Stimulated activated CD8-positive, alpha-beta memory T cell treated with anti-CD3 and anti-CD28 coated beads, Interleukin-12 subunit alpha, Interleukin-12 subunit beta, amount 100 ng/mL, for 24 hours (primary cell): Measurements from ENCODE around the gene HSPA6.
"Not testable (repeated sequence)": the region's sequence is repeated elsewhere in the genome, so short reads cannot be mapped to it uniquely, and the experiment has no call there.

Experiments
- DNase-seq: peaks from one replicate; pipeline ENCODE4 v3.0.0-alpha.2; 2020; ENCODE audit errors: extremely low read depth

HSPA6 gene

DNA sequence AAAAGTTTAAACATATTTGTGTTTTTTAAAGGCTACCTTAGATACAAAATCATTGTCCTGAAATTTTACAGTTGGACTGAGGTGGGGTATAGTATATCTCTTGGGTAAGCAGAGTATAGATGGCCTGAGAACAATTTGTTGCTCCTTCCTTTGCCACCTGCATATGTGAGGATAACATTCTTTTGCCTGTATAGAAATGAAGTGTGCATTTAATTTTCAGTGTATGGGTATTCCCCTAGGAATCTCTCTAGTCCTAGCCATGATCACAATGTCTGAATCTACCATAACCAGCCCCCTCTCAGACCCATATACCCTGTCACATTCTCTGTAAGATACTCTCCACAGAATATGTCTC is 21.0 kb upstream of the HSPA6 start:
- no peak for DNase-seq

DNA sequence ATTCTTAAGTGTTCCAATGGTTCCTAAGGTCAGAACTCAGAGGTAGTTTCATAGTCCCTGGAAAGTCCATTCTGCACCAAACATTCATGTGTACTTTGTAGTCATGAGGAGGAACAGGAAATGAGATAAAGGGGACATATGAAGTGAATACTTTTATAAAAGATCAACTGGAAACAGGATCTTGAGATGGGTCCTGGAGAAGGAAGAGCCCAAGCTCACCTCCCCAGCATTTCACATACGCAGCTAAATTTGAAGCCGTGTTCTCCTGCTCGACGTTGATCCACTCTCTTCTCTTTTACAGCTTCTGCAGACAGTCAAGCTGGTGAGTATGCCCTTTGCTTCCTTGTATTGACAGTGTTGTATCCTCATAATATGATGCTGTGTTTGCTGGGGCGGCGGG is 18.7 kb upstream of the HSPA6 start:
- no peak for DNase-seq

DNA sequence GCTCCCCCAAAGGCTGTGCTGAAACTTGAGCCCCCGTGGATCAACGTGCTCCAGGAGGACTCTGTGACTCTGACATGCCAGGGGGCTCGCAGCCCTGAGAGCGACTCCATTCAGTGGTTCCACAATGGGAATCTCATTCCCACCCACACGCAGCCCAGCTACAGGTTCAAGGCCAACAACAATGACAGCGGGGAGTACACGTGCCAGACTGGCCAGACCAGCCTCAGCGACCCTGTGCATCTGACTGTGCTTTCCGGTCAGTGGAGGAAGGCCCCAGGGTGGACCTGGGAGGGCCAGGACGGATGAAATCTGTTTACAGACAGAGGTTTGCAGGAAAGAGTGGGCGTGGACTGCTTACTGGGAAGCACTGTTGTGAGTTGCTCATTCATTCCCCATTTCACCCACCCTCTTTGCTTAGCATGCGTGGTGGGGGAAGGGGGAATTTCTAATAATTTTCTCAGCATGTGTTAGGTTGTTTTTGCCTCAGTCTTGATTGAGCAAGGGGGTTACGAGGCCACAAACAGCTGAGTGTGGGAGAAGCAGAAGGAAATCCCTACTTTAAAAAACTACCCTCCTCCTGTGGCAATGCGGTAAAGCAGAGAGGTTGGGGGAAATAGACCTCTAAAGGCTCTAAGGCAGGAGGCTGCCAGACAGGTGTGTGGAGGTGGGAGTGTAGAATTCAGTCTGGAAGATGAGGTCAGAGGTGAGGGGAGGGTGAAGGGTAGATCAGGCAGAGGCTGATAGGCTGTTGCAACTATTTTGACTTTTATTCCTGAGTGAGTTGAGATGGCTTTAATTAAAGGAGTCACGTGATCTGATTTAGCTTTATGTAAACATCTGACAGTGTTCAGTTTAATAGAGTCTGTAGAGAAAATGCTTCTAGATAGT is 17.8 kb upstream of the HSPA6 start:
- no peak for DNase-seq

DNA sequence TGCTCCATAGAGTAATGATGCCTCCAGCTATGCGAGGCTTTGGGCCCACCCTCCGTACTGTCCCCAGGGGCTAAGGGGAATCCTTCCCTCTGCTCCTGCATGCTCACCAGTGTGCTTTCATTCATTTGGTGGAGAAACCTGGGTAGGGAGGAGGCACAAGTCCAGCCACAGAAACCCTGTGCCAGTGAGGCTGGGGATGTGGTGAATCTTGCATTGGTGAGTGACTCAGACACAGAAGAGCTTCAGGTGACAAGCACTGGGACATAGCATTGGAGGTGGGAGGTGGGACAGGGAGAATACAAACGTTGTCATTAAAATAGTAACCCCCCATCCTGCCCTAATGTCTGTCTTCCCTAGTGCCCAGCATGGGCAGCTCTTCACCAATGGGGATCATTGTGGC is 13.9 kb upstream of the HSPA6 start:
- no peak for DNase-seq

DNA sequence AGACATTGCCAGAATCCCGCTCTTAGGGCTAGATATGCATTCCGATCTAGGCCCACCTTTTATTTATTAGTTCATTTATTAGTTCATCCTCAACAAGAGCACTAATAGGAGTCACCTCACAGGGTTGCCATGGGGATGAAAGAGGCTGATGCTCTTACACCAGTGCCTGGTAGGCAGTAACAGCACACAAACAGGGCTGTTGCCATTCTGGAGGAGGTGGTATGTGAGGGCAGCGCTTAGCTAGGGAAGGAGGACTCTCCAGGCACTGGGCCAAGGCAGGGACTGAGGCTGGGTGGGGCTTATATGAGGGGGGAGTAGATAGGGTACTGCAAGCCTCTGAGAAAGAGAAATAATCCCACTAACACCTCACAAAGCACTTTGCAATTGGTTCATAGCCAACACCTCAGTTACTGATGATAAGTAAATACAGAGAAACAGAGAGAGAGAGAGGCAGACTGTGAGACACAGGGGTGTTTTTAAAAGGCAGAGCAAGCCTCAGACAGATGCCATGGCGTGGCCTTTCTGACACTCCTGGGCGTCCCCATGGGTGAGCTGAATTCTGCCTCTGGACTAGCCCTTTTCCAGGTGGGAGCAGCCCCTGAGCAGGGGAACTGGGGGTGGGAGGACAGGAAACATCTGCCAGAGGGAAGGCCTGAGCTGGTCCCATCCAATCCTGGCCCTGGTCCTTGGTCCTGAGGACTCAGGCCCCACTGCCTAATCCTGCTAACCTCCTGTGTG is 13.2 kb upstream of the HSPA6 start:
- no peak for DNase-seq

DNA sequence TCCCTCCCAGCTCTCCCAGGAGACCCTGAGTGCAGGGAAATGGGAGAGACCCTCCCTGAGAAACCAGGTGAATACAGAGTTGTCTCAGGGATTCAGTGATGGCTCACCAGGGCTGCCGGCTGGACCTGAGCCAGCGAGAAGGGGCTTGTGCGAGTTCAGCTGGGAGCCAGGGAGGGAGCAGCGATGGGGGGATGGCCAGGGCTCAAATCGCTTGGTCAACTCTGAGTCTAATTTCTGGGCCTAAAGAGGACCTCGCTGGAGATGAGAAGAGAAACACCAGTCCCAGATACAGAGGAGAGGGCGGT is 12.6 kb upstream of the HSPA6 start:
- no peak for DNase-seq

DNA sequence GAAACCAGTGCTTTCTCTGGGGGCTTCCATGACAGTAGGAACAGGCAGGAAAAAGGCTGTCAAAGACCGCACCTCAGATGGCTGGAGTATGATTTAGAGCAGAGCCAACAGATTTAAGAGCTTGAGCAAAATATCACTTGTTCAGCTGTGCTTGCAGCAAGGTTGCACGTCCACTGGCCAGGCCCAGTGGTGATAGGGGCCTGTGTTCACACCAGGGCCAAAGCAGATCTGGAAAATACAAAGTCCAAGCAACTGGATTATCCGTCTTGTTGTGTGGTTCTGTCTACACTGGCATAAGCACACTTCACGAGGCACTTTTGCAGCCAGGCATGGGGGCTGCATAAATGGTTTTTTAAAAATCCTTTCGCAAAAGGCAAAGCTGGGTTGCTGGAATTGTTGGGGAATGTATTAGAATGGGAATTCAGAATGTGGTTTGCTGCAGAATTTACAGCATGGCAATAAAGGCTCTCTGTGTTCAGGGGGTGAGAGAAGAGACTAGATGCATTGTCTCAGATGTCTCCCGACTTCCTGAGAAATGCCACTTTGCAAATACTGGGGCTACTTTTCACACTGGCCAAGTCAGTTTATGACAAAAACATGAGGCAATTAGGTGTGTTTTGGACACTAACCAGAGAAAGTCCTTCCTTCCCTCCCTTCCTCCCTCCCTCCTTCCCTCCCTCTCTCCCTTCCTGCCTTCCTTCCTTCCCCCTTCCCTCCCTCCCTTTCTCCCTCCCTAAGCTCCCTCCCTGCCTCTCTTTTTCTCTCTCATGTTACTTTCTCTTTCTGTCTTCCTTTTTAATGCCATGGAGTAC is 11.5 kb upstream of the HSPA6 start:
- not testable (repeated sequence) for DNase-seq

DNA sequence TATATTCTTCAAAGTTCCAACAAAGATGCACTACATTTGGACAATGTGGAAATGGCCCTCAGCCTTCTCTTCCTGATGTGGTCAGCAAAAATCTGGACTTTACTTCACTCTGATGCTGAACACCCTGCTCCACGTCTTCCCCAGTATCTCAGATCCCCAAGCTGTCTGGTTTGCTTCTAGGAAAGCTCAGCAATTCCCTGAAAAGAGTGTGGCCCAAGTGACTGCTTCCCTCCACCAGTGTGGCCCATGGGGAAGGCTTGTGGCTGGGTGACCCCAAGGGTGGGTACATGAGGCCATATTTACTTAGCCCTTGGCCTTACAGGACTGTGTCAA is 10.9 kb upstream of the HSPA6 start:
- not testable (repeated sequence) for DNase-seq

DNA sequence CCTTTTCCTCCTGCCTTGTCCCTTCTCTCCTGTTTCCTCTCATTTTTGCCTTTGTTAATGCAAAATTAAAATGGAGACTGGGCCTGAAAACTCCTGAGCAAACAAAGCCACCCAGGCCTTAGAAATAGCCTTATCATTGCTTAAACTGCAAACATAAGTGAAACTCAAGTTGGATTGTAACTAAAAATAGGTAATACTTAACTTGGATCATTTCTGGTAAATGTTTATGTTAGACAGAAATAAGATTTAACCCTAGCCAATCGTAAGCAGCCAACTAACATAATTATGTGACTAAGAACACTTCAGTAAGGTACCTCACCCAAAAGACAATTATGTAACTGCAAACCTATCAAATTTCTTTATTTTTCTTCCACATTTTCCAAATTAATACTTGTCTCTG is 10.4 kb upstream of the HSPA6 start:
- not testable (repeated sequence) for DNase-seq

DNA sequence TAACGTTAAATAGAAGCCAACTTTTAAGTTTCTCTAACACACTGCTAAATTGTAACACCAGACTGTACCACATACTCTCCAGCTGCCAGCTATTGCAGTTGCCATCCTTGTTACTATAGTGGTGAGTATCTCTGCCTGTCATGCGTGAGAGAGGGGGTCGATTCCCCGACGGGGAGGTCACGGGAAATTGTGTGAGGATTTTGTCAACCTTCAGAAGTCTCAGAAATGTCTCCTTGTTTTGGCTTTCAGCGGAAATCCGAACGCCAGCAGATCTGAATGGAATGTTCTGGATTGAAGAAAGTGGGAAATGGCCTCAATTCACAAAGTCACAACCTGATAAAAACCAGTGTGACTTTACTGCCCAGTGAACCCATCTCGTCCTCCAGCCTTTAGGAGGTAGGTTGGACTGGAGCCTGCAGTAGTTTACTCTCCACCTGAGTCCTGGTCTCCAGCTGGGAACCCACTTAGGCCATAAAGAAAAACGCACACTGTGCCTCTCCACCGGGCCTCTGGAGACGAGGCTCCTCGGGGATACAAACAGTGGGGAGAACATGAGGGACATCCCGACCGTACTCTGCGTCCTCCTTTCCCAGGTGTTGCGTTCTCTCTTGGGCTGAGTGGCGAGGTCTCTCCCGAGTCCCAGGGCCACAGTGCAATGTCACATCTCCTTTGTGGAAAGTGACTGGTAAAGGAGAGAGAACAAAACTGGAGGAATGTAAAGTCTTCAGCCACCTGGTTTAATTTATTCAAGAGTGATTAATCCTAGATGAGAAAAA is 1.1 kb upstream of the HSPA6 start:
- not testable (repeated sequence) for DNase-seq

DNA sequence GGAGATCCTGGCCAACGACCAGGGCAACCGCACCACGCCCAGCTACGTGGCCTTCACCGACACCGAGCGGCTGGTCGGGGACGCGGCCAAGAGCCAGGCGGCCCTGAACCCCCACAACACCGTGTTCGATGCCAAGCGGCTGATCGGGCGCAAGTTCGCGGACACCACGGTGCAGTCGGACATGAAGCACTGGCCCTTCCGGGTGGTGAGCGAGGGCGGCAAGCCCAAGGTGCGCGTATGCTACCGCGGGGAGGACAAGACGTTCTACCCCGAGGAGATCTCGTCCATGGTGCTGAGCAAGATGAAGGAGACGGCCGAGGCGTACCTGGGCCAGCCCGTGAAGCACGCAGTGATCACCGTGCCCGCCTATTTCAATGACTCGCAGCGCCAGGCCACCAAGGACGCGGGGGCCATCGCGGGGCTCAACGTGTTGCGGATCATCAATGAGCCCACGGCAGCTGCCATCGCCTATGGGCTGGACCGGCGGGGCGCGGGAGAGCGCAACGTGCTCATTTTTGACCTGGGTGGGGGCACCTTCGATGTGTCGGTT is 477 bp downstream of the HSPA6 start:
- DNase-seq: not testable (repeated sequence)

DNA sequence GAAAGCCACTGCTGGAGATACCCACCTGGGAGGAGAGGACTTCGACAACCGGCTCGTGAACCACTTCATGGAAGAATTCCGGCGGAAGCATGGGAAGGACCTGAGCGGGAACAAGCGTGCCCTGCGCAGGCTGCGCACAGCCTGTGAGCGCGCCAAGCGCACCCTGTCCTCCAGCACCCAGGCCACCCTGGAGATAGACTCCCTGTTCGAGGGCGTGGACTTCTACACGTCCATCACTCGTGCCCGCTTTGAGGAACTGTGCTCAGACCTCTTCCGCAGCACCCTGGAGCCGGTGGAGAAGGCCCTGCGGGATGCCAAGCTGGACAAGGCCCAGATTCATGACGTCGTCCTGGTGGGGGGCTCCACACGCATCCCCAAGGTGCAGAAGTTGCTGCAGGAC is 981 bp downstream of the HSPA6 start:
- DNase-seq: not testable (repeated sequence)

DNA sequence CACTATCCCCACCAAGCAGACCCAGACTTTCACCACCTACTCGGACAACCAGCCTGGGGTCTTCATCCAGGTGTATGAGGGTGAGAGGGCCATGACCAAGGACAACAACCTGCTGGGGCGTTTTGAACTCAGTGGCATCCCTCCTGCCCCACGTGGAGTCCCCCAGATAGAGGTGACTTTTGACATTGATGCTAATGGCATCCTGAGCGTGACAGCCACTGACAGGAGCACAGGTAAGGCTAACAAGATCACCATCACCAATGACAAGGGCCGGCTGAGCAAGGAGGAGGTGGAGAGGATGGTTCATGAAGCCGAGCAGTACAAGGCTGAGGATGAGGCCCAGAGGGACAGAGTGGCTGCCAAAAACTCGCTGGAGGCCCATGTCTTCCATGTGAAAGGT is 1.6 kb downstream of the HSPA6 start:
- DNase-seq: not testable (repeated sequence)

DNA sequence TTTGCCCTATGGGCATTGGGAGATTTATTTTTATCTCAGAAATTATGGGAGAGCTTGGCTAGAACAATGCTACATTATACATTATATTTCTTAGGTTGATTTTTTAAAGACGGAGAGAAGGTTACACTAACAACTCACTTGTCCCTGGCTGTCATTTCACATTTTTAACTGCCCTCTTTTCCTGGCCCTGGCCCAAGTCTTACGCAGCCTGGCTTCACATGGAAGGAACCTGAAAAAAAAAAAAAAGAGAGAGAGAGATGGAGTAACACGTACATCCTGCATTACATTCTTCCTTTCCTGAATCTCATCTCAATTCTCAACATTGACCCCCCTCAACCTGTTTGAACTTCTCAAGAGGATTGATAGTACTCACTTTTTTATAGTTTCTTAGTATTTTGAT is 4.2 kb downstream of the HSPA6 start:
- not testable (repeated sequence) for DNase-seq

DNA sequence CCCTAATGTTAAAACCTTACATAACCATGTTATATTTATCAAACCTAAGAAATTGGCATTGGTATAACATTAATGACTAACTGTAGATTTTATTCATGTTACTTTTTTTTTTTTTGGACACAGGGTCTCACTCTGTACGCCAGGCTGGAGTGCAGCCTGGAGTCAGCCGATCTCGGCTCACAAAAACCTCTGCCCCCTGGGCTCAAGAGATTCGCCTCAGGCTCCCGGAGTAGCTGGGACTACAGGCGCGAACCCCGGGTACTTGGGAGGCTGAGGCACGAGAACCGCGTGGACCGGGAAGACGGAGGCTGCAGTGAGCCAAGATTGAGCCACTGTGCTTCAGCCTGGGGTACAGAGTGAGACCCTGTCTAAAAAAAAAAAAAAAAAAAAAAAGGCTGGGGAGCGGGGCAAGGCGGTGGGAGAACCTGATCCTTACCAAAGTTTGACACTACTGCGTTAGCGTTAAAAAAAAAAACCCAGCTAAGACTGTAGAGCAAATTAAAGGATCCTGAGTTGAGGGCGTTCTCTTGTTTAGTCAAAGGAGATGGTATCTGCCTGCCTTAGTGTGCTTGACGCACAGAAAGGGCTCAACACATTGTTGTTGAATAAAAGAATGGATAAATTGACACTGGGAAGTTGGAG is 5.2 kb downstream of the HSPA6 start:
- DNase-seq: not testable (repeated sequence)

DNA sequence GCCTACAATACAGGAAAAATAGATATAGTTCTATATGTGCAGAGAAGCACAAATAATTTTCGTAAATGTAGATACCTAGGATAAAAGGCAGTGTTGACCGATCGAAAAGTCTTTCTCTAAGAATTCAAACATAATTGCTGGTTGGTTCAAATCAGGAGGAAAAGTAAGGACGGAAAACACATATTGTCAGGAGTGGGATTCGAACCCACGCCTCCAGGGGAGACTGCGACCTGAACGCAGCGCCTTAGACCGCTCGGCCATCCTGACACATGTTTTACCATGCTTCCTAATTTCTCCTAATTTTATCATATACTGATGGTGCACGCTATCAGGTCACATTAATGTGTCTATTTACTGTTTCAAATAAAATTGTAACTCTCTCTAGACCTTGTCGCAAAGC is 5.8 kb downstream of the HSPA6 start:
- DNase-seq: not testable (repeated sequence)

DNA sequence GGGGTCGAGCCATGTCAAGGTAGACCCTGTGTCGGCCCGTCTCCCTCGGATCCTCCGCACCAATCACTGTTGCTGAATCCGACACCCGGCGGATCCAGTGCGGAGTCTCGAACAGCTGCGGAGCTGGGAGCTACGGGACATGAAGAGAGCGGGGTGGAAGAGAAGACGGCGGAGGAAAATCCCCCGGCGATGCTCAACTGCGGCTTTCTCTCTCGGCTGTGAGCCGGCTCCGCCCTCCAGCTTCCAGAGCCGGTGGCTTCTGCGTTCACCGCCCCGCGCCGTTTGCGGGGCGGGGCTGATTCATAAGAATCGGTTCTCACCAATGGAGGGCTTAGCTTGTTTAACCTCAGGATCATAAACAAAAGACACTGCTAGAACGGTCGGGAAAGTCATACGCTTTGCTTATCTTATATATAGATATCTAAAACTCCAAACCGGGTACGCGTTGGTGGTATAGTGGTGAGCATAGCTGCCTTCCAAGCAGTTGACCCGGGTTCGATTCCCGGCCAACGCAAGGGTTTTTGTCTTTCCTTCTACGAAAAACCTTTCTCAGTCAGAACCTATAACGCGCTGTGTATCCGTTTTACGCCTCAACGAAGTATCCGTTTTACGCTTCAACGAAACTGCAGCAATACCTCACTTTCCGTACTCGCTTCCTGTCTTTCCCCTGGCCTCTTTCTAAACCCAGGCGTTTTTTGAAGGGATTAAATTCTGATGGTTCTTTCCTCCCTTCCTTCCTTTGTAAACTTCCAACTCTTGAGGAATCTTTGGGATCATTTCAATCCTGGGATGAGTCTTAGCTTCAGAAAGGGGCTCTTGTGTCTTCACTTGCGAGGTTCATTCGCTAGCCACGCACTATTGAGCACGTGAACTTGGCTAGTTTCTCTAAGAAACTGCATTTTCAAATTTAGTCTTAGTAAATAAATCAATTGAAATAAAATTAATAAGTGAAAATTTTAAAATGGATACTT is 6.6 kb downstream of the HSPA6 start:
- DNase-seq: peak; percentile 86

DNA sequence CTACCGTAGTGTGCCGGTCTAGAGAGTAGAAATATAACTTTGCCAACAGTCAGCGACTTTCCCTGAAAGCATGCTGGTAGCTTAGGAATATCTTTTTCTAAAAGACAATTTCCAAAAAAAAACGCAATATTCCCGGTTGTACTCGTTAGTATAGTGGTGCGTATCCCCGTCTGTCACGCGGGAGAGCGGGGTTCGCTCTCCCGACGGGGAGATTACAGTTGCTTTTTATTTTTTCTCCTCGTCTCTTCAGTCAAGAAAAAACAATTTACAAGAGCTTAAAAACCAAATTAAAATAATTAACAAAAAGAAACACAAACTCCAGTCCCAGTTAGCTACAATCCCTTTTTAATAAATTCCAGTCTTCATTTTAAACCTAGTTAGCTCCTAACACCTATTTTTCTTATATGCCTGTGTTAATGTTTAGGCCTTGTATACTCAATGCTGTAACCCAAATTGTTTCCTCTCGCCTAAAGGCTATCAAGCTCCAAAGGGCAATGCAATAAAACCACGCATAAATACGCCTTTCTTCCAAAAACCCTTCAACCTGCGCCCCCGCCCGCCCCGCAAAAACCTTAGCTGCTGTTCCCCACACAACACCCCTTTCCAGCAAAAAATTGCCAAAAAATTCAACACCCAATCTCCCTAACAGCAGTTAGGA is 7.8 kb downstream of the HSPA6 start:
- DNase-seq: no peak
